GM23338 (cell line): Measurements from ENCODE around the gene RIC8A. TPM values are rescaled to one million over a fixed set of nuclear protein-coding genes. Genes with fewer than 3 reads are reported as not detected.

Source experiments
- polyA plus RNA-seq: library from polyadenylated mRNA; unstranded; fragments of >200 nt; fragmentation: Nextera tagmentation; extraction: Ambion mirVana; gene quantifications from 2 replicates; pipeline ENCODE4 v1.2.1, GENCODE V29; 2016
- total RNA-seq: library from RNA; depleted of rRNA; stranded (reverse); fragments of >200 nt; shearing (Covaris generic); gene quantifications from 2 replicates; pipeline ENCODE4 v1.2.3, GENCODE V29; 2014
- TF ChIP-seq, protein P1 (sequence below): fragments of 250-450 bp; sonication (Bioruptor Pico); IDR thresholded peaks from 2 replicates; pipeline ENCODE4 v1.5.0; 2020; ENCODE audit warnings: mild to moderate bottlenecking, moderate library complexity
- TF ChIP-seq, protein P2 (sequence below): IDR thresholded peaks from one replicate; pipeline ENCODE4 v1.6.1; 2018; ENCODE audit warnings: antibody characterized with exemption; ENCODE audit not compliant: unreplicated experiment
- TF ChIP-seq, protein P3 (sequence below): IDR thresholded peaks from 2 replicates; pipeline ENCODE4 v1.6.1; 2016; ENCODE audit warnings: antibody characterized with exemption
- TF ChIP-seq, protein P4 (sequence below), 2 experiments: fragments of 200-600 bp in 1 of 2; sonication (generic) in 1 of 2; conservative IDR thresholded peaks; 2 replicates each; pipeline versions ENCODE4 v1.5.1 to v1.6.1; 2016 to 2017; ENCODE audit warnings: antibody characterized with exemption in 2 of 2, low read depth in 2 of 2, mild to moderate bottlenecking in 2 of 2, moderate library complexity in 1 of 2

RIC8A gene
- total and polyA plus RNA-seq, 2 experiments from 2014 or later = 23.6 to 81.3 TPM

DNA sequence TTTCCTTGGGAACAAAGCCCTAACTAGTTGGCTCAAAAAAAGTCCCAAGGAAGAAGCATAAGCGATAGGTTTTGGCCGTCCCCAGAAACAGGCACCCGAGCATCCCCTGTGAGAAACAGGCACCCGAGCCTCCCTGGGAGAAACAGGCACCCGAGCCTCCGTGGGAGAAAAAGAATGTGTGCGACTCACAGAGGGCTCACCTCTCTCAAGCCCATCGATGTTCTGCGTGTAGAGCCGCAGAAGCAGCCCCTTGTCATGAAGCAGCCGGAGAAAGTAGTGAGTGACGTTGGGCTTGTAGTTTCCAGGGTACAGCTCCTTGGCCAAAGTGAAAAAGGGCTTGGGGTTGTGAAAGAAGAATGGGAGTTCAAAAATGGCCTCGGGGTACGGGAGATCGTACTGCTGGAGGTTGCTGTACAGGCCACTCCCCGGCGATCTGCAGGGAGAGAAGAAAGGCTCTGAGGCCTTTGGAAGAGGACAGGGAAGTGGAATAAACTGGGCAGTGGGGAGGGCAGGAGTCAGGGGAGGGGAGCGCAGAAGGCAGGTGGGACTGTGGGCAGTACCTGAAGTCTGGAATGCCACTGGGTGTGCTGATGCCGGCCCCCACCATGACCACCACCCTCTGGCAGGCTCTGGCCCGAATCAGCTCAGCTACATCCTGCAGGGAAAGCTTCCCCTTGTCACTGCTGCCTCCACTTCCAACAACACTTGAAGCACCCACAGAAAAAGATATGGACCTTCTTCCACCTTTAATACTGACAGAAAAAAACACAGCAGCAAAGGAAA lies 25.5 kb downstream of the RIC8A start (continued):
- TF ChIP-seq, protein P1, sequence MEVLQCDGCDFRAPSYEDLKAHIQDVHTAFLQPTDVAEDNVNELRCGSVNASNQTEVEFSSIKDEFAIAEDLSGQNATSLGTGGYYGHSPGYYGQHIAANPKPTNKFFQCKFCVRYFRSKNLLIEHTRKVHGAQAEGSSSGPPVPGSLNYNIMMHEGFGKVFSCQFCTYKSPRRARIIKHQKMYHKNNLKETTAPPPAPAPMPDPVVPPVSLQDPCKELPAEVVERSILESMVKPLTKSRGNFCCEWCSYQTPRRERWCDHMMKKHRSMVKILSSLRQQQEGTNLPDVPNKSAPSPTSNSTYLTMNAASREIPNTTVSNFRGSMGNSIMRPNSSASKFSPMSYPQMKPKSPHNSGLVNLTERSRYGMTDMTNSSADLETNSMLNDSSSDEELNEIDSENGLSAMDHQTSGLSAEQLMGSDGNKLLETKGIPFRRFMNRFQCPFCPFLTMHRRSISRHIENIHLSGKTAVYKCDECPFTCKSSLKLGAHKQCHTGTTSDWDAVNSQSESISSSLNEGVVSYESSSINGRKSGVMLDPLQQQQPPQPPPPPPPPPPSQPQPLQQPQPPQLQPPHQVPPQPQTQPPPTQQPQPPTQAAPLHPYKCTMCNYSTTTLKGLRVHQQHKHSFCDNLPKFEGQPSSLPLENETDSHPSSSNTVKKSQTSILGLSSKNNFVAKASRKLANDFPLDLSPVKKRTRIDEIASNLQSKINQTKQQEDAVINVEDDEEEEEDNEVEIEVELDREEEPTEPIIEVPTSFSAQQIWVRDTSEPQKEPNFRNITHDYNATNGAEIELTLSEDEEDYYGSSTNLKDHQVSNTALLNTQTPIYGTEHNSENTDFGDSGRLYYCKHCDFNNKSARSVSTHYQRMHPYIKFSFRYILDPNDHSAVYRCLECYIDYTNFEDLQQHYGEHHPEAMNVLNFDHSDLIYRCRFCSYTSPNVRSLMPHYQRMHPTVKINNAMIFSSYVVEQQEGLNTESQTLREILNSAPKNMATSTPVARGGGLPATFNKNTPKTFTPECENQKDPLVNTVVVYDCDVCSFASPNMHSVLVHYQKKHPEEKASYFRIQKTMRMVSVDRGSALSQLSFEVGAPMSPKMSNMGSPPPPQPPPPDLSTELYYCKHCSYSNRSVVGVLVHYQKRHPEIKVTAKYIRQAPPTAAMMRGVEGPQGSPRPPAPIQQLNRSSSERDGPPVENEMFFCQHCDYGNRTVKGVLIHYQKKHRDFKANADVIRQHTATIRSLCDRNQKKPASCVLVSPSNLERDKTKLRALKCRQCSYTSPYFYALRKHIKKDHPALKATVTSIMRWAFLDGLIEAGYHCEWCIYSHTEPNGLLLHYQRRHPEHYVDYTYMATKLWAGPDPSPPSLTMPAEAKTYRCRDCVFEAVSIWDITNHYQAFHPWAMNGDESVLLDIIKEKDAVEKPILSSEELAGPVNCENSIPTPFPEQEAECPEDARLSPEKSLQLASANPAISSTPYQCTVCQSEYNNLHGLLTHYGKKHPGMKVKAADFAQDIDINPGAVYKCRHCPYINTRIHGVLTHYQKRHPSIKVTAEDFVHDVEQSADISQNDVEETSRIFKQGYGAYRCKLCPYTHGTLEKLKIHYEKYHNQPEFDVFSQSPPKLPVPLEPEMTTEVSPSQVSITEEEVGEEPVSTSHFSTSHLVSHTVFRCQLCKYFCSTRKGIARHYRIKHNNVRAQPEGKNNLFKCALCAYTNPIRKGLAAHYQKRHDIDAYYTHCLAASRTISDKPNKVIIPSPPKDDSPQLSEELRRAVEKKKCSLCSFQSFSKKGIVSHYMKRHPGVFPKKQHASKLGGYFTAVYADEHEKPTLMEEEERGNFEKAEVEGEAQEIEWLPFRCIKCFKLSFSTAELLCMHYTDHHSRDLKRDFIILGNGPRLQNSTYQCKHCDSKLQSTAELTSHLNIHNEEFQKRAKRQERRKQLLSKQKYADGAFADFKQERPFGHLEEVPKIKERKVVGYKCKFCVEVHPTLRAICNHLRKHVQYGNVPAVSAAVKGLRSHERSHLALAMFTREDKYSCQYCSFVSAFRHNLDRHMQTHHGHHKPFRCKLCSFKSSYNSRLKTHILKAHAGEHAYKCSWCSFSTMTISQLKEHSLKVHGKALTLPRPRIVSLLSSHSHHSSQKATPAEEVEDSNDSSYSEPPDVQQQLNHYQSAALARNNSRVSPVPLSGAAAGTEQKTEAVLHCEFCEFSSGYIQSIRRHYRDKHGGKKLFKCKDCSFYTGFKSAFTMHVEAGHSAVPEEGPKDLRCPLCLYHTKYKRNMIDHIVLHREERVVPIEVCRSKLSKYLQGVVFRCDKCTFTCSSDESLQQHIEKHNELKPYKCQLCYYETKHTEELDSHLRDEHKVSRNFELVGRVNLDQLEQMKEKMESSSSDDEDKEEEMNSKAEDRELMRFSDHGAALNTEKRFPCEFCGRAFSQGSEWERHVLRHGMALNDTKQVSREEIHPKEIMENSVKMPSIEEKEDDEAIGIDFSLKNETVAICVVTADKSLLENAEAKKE (CRISPR knock-in tag) = no peak
- TF ChIP-seq, protein P2, sequence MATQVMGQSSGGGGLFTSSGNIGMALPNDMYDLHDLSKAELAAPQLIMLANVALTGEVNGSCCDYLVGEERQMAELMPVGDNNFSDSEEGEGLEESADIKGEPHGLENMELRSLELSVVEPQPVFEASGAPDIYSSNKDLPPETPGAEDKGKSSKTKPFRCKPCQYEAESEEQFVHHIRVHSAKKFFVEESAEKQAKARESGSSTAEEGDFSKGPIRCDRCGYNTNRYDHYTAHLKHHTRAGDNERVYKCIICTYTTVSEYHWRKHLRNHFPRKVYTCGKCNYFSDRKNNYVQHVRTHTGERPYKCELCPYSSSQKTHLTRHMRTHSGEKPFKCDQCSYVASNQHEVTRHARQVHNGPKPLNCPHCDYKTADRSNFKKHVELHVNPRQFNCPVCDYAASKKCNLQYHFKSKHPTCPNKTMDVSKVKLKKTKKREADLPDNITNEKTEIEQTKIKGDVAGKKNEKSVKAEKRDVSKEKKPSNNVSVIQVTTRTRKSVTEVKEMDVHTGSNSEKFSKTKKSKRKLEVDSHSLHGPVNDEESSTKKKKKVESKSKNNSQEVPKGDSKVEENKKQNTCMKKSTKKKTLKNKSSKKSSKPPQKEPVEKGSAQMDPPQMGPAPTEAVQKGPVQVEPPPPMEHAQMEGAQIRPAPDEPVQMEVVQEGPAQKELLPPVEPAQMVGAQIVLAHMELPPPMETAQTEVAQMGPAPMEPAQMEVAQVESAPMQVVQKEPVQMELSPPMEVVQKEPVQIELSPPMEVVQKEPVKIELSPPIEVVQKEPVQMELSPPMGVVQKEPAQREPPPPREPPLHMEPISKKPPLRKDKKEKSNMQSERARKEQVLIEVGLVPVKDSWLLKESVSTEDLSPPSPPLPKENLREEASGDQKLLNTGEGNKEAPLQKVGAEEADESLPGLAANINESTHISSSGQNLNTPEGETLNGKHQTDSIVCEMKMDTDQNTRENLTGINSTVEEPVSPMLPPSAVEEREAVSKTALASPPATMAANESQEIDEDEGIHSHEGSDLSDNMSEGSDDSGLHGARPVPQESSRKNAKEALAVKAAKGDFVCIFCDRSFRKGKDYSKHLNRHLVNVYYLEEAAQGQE = no peak
- TF ChIP-seq, protein P3, sequence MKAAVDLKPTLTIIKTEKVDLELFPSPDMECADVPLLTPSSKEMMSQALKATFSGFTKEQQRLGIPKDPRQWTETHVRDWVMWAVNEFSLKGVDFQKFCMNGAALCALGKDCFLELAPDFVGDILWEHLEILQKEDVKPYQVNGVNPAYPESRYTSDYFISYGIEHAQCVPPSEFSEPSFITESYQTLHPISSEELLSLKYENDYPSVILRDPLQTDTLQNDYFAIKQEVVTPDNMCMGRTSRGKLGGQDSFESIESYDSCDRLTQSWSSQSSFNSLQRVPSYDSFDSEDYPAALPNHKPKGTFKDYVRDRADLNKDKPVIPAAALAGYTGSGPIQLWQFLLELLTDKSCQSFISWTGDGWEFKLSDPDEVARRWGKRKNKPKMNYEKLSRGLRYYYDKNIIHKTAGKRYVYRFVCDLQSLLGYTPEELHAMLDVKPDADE = no peak
- TF ChIP-seq, protein P4, sequence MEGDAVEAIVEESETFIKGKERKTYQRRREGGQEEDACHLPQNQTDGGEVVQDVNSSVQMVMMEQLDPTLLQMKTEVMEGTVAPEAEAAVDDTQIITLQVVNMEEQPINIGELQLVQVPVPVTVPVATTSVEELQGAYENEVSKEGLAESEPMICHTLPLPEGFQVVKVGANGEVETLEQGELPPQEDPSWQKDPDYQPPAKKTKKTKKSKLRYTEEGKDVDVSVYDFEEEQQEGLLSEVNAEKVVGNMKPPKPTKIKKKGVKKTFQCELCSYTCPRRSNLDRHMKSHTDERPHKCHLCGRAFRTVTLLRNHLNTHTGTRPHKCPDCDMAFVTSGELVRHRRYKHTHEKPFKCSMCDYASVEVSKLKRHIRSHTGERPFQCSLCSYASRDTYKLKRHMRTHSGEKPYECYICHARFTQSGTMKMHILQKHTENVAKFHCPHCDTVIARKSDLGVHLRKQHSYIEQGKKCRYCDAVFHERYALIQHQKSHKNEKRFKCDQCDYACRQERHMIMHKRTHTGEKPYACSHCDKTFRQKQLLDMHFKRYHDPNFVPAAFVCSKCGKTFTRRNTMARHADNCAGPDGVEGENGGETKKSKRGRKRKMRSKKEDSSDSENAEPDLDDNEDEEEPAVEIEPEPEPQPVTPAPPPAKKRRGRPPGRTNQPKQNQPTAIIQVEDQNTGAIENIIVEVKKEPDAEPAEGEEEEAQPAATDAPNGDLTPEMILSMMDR (conservative IDR thresholded peaks at IDR 0.05; ENCODE audit: low read depth in 2 of 2) = no peak
